ENCODE data around the gene HABP2.

HABP2 gene

GRCh38 chr10:113560071-113560470 is 7.2 kb downstream of the HABP2 start:
- H3K4me1 ChIP-seq (ENCODE audit: control insufficient read depth, insufficient read depth, low read length) = no peaks in the 10 kb centered on the region
- POLR2A ChIA-PET = no interaction called here
- CTCF ChIA-PET = interaction anchor here (0.6 to 1.1 kb wide), 3 partner anchors 31 to 35 kb away, joined by 3 to 4 read pairs (median 3); no protein-coding TSS in a partner anchor

GRCh38 chr10:113561214-113561613 is 8.4 kb downstream of the HABP2 start:
- H3K4me1 ChIP-seq (ENCODE audit: control insufficient read depth, insufficient read depth, low read length) = peaks cover 2% of the 10 kb centered on the region; the same call in 1 of the 2 replicates
- H3K27ac ChIP-seq (ENCODE audit: extremely low read depth, low read depth, low read length) = no peak overlapping the region
- no peaks in the 10 kb centered on the region for H3K9me3 ChIP-seq (ENCODE audit: control insufficient read depth, insufficient read depth, low read depth, low read length)
- no peaks in the 10 kb centered on the region for H3K36me3 ChIP-seq (ENCODE audit: control insufficient read depth in 2 of 2, insufficient read depth in 1 of 2, low read length in 2 of 2)
- ChIA-PET POLR2A (no interaction called here), CTCF (interaction anchor here (0.6 to 1.0 kb wide), 2 partner anchors 22 to 35 kb away, joined by 3 read pairs; no protein-coding TSS in a partner anchor)
- no peak overlapping the region for H3K4me3 ChIP-seq (ENCODE audit: low read depth, low read length)
- TF ChIP-seq ZNF514 (tag by site-specific recombination; IDR thresholded peaks at IDR 0.05) (no peak), IKZF3 (tag by site-specific recombination; IDR thresholded peaks at IDR 0.05) (no peak), ZNF174 (tag by site-specific recombination; IDR thresholded peaks at IDR 0.05) (no peak), ZNF148 (tag by site-specific recombination; IDR thresholded peaks at IDR 0.05; ENCODE audit: borderline replicate concordance) (no peak), ZSCAN30 (tag by site-specific recombination; IDR thresholded peaks at IDR 0.05) (no peak), ZNF274 (IDR thresholded peaks at IDR 0.05; ENCODE audit: low read length) (no peak), ZNF274 (tag by site-specific recombination; IDR thresholded peaks at IDR 0.05; ENCODE audit: borderline replicate concordance) (no peak), MEIS1 (CRISPR knock-in tag; IDR thresholded peaks at IDR 0.05; ENCODE audit: borderline replicate concordance) (no peak), GLIS1 (tag by site-specific recombination; IDR thresholded peaks at IDR 0.05) (no peak), YY1 (tag by site-specific recombination; IDR thresholded peaks at IDR 0.05) (no peak), BCL11B (tag by site-specific recombination; IDR thresholded peaks at IDR 0.05; ENCODE audit: low read depth) (no peak), ZSCAN23 (tag by site-specific recombination; IDR thresholded peaks at IDR 0.05) (no peak)

More at GRCh38 chr10:113560071-113560470, 7.2 kb downstream of the HABP2 start:
- TF ChIP-seq ZNF624 (tag by site-specific recombination; IDR thresholded peaks at IDR 0.05) (no peak), ZNF239 (tag by site-specific recombination; IDR thresholded peaks at IDR 0.05) (no peak), ZNF510 (tag by site-specific recombination; IDR thresholded peaks at IDR 0.05; ENCODE audit: insufficient replicate concordance) (no peak), ZBTB44 (tag by site-specific recombination; IDR thresholded peaks at IDR 0.05) (no peak), ZNF202 (tag by site-specific recombination; IDR thresholded peaks at IDR 0.05; ENCODE audit: borderline replicate concordance) (no peak), ZNF280D (tag by site-specific recombination; IDR thresholded peaks at IDR 0.05) (no peak), KLF16 (tag by site-specific recombination; IDR thresholded peaks at IDR 0.05) (no peak), ZNF24 (tag by site-specific recombination; IDR thresholded peaks at IDR 0.05) (no peak), HIC1 (tag by site-specific recombination; IDR thresholded peaks at IDR 0.05) (no peak), ZSCAN23 (tag by site-specific recombination; IDR thresholded peaks at IDR 0.05) (no peak), ZBTB7A (tag by site-specific recombination; IDR thresholded peaks at IDR 0.05; ENCODE audit: low read depth) (no peak), HOXD13 (CRISPR knock-in tag; IDR thresholded peaks at IDR 0.05; ENCODE audit: borderline replicate concordance) (no peak), ZNF529 (tag by site-specific recombination; IDR thresholded peaks at IDR 0.05; ENCODE audit: insufficient replicate concordance) (no peak), ZNF530 (tag by site-specific recombination; IDR thresholded peaks at IDR 0.05; ENCODE audit: low read depth) (no peak), ZNF146 (tag by site-specific recombination; IDR thresholded peaks at IDR 0.05) (no peak)
- no peaks in the 10 kb centered on the region for H3K9me3 ChIP-seq (ENCODE audit: control insufficient read depth, insufficient read depth, low read depth, low read length)
- H3K36me3 ChIP-seq (ENCODE audit: control insufficient read depth in 2 of 2, insufficient read depth in 1 of 2, low read length in 2 of 2) = no peaks in the 10 kb centered on the region
- H3K27ac ChIP-seq (ENCODE audit: extremely low read depth, low read depth, low read length) = no peak overlapping the region
- no peak overlapping the region for H3K4me3 ChIP-seq (ENCODE audit: low read depth, low read length)

Data from HEK293 (cell line).